Measurements from ENCODE around the gene NTRK2.

NTRK2 gene

GRCh38 chr9:84812355-84812754, 142.8 kb downstream of the NTRK2 start:
- TF ChIP-seq CTCF (IDR thresholded peaks at IDR 0.05; ENCODE audit: extremely low read depth, missing control alignments), result no peak
- no peak for DNase-seq (ENCODE audit: low spot score)

GRCh38 chr9:84812847-84813246, 143.3 kb downstream of the NTRK2 start:
- DNase-seq (ENCODE audit: low spot score), result no peak
- no peak for TF ChIP-seq CTCF (IDR thresholded peaks at IDR 0.05; ENCODE audit: extremely low read depth, missing control alignments)

GRCh38 chr9:84815554-84815953, 146.0 kb downstream of the NTRK2 start:
- DNase-seq (ENCODE audit: low spot score), result no peak
- no peak for TF ChIP-seq CTCF (IDR thresholded peaks at IDR 0.05; ENCODE audit: extremely low read depth, missing control alignments)

GRCh38 chr9:84817038-84817437, 147.5 kb downstream of the NTRK2 start:
- no peak for DNase-seq (ENCODE audit: low spot score)
- TF ChIP-seq CTCF (IDR thresholded peaks at IDR 0.05; ENCODE audit: extremely low read depth, missing control alignments), result no peak

GRCh38 chr9:84818791-84819190, 149.3 kb downstream of the NTRK2 start:
- no peak for TF ChIP-seq CTCF (IDR thresholded peaks at IDR 0.05; ENCODE audit: extremely low read depth, missing control alignments)
- no peak for DNase-seq (ENCODE audit: low spot score)

- no peak for DNase-seq (ENCODE audit: low spot score)
- TF ChIP-seq CTCF (IDR thresholded peaks at IDR 0.05; ENCODE audit: extremely low read depth, missing control alignments), result no peak
Observed at GRCh38 chr9:84819491-84819991, 150.0 kb downstream of the NTRK2 start.

- no peak for TF ChIP-seq CTCF (IDR thresholded peaks at IDR 0.05; ENCODE audit: extremely low read depth, missing control alignments)
- no peak for DNase-seq (ENCODE audit: low spot score)
Observed at GRCh38 chr9:84821431-84821830, 151.9 kb downstream of the NTRK2 start.

Data from GM20000 (cell line).